ENCODE data around the gene ERG28. TPM values are rescaled to one million over a fixed set of nuclear protein-coding genes. Genes with fewer than 3 reads are reported as not detected.

ERG28 gene
- total and polyA plus RNA-seq, 10 of the 15 experiments (the other 5 are each of a cell fraction or from before 2014, with no cell fraction given), result 15.2 to 67.0 (median 48.1) TPM

DNA sequence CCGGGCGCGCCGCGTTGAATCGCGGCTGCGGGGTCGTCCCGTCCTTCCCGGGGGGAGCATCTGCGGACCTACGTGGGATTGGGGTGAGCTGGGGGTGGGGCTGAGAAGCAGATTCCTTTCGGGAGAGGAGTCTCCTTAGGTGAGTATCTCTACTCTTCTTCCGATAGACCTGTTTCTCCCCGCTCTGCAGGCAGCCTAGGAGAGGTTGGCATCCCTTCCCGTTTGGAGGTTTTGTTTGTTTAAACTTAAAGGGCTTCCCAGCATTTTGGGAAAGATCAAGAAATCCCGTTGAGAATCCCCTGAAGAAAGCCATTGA, 781 bp upstream of the ERG28 start:
- peaks cover 0 to 6% of the 10 kb centered on the region in 2 experiments; a peak in 1 of 4 replicates for H3K36me3 ChIP-seq (ENCODE audit: control insufficient read depth in 2 of 2, insufficient read depth in 2 of 2, low read length in 1 of 2)
- CTCF ChIA-PET, result interaction anchor here (0.5 to 13.0 kb wide), 4 partner anchors 86 to 168 kb away, joined by 3 to 578 read pairs (median 4); partner anchors contain the start of gene FLVCR2
- intact Hi-C loops (cut with micrococcal nuclease; ENCODE audit: unreplicated experiment), result loop anchor here (2.0 to 5.0 kb wide), 2 partner anchors 139 to 164 kb away; partner anchors contain the start of gene BATF
- RAD21 ChIA-PET (ENCODE audit: unreplicated experiment), result interaction anchor here (0.8 to 13.7 kb wide), 13 partner anchors 38 to 495 kb away, joined by 3 to 320 read pairs (median 4); partner anchors contain the start of genes BATF, FLVCR2, IFT43 and TGFB3
- peak overlapping the region; percentile 68 for H3K9ac ChIP-seq (ENCODE audit: control insufficient read depth, insufficient read depth, low read length)
- H3K4me3 ChIP-seq, result peak overlapping the region; percentile 89
- peaks cover 33% of the 10 kb centered on the region for H3K79me2 ChIP-seq (ENCODE audit: control insufficient read depth, insufficient read depth, low read length)
- TF ChIP-seq, protein P1, sequence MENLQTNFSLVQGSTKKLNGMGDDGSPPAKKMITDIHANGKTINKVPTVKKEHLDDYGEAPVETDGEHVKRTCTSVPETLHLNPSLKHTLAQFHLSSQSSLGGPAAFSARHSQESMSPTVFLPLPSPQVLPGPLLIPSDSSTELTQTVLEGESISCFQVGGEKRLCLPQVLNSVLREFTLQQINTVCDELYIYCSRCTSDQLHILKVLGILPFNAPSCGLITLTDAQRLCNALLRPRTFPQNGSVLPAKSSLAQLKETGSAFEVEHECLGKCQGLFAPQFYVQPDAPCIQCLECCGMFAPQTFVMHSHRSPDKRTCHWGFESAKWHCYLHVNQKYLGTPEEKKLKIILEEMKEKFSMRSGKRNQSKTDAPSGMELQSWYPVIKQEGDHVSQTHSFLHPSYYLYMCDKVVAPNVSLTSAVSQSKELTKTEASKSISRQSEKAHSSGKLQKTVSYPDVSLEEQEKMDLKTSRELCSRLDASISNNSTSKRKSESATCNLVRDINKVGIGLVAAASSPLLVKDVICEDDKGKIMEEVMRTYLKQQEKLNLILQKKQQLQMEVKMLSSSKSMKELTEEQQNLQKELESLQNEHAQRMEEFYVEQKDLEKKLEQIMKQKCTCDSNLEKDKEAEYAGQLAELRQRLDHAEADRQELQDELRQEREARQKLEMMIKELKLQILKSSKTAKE (IDR thresholded peaks at IDR 0.05; ENCODE audit: low read depth, poor library complexity, severe bottlenecking), result no peak
- TF ChIP-seq IKZF1 (conservative IDR thresholded peaks at IDR 0.05) (0 out of 2 replicates have a peak, but pooled peaks have one; percentile 22), RB1 (IDR thresholded peaks at IDR 0.05; ENCODE audit: borderline replicate concordance) (0 out of 2 replicates have a peak, but pooled peaks have one; percentile 8)
- WGBS (ENCODE audit: insufficient coverage, insufficient replicate concordance, low lambda C conversion rate, missing lambda C conversion rate), result 0% methylated on average over 14 of the region's 18 CpGs
- BruUV-seq (replicated peaks), result no TSS peak
- H4K20me1 ChIP-seq (ENCODE audit: control insufficient read depth, insufficient read depth), result no peaks in the 10 kb centered on the region
- peak overlapping the region; percentile 48; the same call in 1 of the 2 replicates for H3K27ac ChIP-seq (ENCODE audit: control insufficient read depth, insufficient read depth)
- SMC1A ChIA-PET (ENCODE audit: uncharacterized antibody, unreplicated experiment), result interaction anchor here (0.6 to 2.6 kb wide), 7 partner anchors 10 to 466 kb away, joined by 3 to 29 read pairs (median 6); partner anchors contain the start of gene FLVCR2
- POLR2A ChIA-PET, result interaction anchor here (0.6 to 1.9 kb wide), 12 partner anchors 10 to 1641 kb away, joined by 3 to 18 read pairs (median 4); partner anchors contain the start of gene GPATCH2L
- FAIRE-seq (no peak), ATAC-seq (peak; percentile 2; the same call in 2 of the 3 replicates), DNase-seq (ENCODE audit: low read depth, low spot score) (no peak)
- no peaks in the 10 kb centered on the region for H3K9me3 ChIP-seq (replicated peaks; ENCODE audit: control insufficient read depth, insufficient read depth, low read length)
- H2AFZ ChIP-seq (ENCODE audit: control insufficient read depth, low read depth, low read length), result peak overlapping the region; percentile 93
- in situ Hi-C loops (cut with MboI), result no loop called here
- peak overlapping the region; percentile 82 for H3K4me2 ChIP-seq (ENCODE audit: control insufficient read depth, insufficient read depth)
- no peaks in the 10 kb centered on the region for H3K27me3 ChIP-seq (replicated peaks in 1 of 2; ENCODE audit: control insufficient read depth in 2 of 2, insufficient read depth in 2 of 2, low read length in 1 of 2)
- H3K4me1 ChIP-seq (ENCODE audit: control insufficient read depth, insufficient read depth, low read length), result no peaks in the 10 kb centered on the region

Measured in GM12878 (cell line).